ENCODE measurements around the gene PIP4K2C. TPM values are rescaled to one million over a fixed set of nuclear protein-coding genes. Genes with fewer than 3 reads are reported as not detected.
A peak's percentile ranks its signal among the peaks of the same experiment; 100 is the strongest.

Gene PIP4K2C
- total RNA-seq, 1 donor from 2014 or later: 26.0 TPM

DNA sequence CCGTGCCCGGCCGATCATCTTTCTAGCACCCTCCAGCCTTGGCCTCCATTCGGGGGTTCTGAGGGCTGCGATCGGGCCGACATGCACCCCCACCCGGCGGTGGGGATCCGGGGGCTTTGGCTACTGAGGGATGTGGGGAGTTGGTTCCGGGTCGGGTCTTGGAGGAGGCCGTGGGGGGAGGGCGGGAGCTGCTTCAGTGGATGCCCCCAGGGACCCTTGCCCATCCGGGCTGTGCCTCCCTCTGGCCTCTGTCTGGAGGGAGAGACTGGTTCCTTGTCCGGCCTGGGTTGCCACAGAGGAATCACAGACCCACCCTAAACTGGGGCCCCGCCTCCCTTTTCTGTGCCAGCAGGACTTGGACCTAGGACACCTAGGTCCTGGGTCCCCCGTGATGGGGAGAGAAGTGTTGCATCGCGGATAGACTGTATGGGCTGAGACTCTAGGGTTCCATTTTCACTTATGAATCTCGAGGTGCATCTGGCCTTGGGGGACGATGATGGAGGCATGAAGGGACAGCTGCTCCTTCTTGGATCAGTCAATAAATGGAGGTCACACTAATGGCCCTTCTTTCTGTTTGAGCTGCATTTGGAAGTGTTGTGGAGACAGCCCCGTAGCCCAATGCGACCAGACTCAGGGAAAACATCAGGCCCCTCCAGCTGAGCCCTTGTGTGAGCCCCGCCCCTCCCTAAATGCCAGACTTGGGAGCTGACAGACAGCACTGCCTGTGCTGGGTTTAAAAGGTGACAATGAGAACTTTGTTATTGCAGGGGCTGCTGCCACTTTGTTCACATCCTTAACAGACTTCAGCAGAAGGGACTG is 14.2 kb downstream of the PIP4K2C start:
- intact Hi-C loops (cut with DNase I): no loop called here
- ATAC-seq (peak; percentile 16), DNase-seq (ENCODE audit: low spot score) (no peak)

GRCh38 chr12:57605811-57606311 is 14.9 kb downstream of the PIP4K2C start:
- ATAC-seq (no peak), DNase-seq (ENCODE audit: low spot score) (no peak)
- intact Hi-C loops (cut with DNase I): no loop called here

DNA sequence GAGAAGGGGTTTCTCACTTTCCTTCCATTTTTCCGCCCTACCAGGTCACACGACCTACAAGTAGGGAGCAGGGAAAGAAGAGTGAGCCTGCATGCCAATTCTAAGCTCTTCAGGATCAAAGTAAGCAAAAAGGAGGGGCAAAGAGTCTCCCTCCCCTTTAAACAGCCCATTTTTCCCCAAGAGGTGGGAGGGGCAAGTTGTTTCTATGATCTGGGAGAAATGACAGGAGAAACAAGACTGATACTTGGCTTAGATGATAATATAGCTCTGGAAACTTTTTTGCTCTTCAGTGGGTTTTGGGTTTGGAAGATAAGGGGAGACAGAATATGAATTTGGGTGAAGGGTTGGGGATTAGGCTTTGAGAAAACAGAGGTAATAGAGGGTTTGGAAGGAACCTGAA is 15.4 kb downstream of the PIP4K2C start:
- intact Hi-C loops (cut with DNase I): no loop called here
- DNase-seq (ENCODE audit: low spot score): no peak
- ATAC-seq: no peak

GRCh38 chr12:57606821-57607220 is 15.8 kb downstream of the PIP4K2C start:
- no peak for DNase-seq (ENCODE audit: low spot score)
- ATAC-seq: no peak
- intact Hi-C loops (cut with DNase I): no loop called here

DNA sequence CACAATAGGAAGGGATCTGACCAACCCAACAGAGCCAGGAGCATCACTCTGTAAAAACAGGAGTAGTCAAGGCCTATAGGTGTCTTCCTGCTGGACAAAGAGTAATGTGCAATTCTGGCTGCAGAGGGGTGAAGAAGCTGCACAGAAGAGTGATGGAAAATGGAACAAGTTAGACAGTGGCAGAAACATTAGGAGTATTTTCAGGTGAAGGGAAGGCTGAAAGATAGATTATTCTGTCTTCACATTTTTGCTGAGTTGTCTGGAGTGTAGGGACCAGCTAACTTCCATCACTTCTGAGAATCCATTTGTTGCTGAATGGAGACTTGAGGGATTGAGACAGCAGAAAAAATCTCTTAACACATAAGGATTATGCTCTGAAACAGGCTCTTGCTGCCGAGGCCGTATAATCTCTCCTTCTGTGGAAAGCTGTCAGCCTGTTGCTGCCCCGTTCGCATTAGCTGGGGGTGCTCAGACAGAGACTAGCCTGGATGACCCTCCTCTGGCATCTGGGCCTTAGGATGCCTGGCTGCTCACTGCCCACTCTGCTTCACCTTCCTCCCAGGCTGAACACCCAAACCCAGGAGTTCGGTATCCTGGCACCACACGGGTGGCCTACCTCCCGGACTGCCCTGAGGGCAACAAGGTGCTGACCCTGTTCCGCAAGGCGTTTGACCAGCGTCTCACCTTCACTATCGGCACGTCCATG is 17.1 kb downstream of the PIP4K2C start:
- intact Hi-C loops (cut with DNase I): no loop called here
- ATAC-seq: no peak
- DNase-seq (ENCODE audit: low spot score): no peak

DNA sequence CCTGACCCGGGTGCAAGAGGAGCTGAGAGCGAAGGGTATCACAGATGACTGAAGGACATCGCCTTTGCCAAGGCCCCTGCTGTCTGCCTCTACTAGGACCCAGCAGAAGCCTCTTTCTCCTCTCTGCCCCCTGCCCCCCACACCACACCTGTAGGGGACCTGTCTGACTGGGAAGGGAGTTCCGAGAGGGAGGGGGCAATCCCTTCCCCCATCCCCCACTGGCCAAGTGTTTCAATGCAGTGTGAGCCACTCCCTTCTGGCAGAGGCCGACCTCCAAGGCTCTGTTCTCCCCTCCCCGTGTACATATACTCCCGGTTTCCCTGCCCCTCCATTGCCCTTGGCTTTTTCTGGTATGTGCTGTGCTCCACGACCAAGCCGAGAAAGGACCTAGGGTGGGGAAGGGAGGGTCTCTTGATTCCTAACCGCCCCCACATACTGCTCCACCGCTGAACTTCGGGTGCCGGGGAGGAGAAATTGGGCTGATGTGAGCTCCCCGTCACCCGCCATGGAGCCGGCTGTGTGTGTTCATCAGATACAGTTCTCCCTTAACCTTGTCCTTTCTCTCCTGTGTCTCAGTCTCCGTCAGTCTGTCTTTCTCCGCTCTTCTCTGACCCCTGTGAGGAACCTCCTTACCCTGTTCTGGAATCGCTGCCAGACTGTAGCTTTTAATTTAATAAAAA is 18.2 kb downstream of the PIP4K2C start:
- no peak for DNase-seq (ENCODE audit: low spot score)
- intact Hi-C loops (cut with DNase I): no loop called here
- ATAC-seq: peak; percentile 2

DNA sequence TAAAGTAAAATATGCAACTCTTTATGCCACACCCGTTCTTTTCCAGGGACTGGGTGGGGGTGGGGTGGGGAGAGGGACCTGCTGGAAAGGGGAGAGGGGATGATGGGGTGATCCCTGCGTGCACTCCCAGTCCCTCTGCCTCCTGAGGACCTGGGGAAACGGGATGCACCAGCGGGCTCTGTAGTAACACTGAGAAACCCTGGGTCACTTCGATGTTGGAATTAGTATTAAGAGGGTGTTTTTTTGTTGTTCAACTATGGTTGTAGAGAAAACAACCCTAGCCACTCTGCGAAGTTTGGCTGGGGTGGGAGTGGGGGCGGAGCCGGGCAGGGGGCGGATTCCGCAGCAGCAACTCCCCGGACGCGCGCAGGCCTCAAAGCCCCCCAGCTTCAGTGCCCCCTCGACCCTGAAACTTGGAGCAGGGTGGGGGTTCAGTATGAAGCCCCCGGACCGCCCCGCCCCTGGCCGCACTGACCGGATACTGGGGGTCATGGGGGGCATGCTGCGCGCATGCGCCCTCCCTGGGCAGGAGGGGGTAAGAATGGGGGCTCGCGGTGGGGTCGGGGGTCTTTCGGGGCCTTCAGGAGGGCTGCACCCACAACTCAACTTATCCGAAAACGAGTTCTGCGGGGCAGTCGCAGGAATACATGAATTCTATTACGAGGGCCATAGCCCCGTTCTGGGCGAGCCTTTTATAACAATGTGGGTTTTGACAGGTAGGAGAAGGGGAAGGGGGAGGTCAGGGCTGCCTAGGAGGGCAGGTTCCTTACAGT is 19.0 kb downstream of the PIP4K2C start:
- intact Hi-C loops (cut with DNase I): no loop called here
- DNase-seq (ENCODE audit: low spot score): peak; percentile 76
- ATAC-seq: peak; percentile 70

- peak; percentile 68 for ATAC-seq
- peak; percentile 82 for DNase-seq (ENCODE audit: low spot score)
- intact Hi-C loops (cut with DNase I): no loop called here
Observed at GRCh38 chr12:57610554-57611107, 19.6 kb downstream of the PIP4K2C start.

DNA sequence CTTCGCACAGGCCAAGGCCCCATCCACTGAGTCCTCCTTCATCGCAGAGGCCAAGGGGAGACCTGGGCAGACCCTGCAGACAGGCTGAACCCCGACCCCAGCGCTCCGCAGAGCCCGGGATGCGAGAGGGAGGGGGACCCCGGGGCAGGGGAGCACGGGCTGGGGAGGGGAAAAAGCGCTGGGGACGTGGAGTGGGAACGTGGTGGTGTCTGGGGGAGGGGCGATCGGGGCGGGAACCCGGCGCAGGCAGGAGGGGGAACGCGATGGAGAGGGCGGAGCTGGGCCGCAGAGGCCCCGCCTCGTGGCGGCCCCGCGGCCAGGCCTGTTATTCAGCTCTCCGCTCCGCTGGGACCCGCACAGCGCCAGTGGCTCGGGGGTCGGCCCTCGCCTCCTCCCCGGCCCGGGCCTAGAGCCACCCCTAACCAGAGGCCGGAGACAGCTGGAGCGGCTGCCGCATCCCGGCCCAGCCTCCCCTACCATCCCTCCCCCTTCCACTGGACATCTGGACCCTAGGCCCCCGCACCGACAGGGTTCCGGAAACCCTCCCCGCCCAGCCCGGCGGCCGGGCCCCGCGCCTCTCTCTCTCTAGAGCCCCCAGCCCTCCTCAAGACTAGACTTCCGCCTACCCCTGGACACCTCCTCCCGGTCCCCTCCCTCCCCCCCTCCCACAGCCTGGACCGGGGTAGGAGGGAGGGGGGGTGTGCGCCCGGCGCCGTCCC is 20.3 kb downstream of the PIP4K2C start, which contains the start of gene ARHGEF25:
ARHGEF25 (plus strand) TSS at position 328 of the 719 bp plus-strand sequence. CDS start 460 bp downstream, outside the sequence.
- DNase-seq (ENCODE audit: low spot score) (peak; percentile 89), ATAC-seq (peak; percentile 88)
- intact Hi-C loops (cut with DNase I): no loop called here

DNA sequence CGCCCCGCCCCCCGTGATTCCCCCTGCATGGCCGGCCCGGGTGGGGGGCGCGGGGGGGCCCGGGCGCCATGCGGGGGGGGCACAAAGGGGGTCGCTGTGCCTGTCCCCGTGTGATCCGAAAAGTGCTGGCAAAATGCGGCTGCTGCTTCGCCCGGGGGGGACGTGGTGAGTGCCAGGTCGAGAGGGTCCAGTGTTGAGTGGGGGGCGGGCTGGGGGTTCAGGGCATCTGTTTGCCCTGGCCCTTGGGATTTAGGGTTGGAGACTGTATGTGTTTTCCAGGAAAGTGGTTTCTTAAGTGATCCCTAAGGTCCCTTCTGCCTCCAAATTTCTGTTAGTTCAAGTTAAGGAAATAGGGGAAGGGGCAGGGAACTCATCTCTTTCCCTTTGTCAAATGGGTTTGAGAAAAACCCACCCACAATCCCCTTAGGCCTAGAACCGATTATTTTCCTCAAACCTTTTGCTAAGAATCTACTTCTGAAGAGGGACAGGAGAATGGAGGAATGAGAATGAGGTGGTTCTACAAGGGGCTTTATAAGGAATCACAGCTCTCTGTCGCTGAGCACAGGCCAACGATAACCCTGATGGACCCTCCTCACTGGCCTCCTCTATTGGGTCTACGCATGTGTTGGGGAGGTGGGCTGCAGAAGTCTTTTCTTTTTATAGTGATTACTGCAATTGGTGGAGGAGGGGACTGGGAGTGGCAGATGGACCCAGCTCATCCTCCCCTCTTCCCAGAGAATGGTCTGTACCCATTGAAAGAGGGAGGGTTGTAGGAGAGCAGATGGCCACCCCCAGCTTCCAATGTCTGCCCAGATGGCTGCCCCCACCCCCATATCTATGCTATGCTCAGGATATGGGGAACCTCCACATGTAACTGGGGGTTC is 21.1 kb downstream of the PIP4K2C start:
- ATAC-seq (no peak), DNase-seq (ENCODE audit: low spot score) (no peak)
- intact Hi-C loops (cut with DNase I): no loop called here

DNA sequence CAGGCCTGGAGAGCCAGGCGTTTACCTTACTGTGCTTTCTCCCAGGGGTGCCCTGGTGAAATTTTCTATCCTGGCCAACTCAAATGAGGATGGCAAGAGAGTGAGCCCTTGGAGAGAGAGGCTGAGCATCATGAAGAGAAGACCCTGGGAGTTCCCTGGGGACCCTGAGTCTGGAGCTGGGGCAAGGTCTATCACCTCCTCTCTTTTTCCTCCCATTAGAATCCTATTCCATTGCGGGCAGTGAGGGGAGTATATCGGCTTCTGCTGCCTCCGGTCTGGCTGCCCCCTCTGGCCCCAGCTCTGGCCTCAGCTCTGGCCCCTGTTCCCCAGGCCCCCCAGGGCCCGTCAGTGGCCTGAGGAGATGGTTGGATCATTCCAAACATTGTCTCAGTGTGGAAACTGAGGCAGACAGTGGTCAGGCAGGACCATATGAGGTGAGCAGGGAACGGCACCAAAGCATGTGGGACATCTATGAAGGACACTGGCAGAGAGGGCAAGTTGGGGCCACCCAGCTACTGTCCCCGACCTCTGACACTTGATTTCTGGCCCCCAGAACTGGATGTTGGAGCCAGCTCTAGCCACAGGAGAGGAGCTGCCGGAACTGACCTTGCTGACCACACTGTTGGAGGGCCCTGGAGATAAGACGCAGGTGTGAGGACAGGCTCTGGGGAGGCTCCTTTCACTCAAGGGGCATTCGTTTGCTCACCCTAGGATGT is 21.9 kb downstream of the PIP4K2C start:
- intact Hi-C loops (cut with DNase I): no loop called here
- DNase-seq (ENCODE audit: low spot score) (no peak), ATAC-seq (no peak)

DNA sequence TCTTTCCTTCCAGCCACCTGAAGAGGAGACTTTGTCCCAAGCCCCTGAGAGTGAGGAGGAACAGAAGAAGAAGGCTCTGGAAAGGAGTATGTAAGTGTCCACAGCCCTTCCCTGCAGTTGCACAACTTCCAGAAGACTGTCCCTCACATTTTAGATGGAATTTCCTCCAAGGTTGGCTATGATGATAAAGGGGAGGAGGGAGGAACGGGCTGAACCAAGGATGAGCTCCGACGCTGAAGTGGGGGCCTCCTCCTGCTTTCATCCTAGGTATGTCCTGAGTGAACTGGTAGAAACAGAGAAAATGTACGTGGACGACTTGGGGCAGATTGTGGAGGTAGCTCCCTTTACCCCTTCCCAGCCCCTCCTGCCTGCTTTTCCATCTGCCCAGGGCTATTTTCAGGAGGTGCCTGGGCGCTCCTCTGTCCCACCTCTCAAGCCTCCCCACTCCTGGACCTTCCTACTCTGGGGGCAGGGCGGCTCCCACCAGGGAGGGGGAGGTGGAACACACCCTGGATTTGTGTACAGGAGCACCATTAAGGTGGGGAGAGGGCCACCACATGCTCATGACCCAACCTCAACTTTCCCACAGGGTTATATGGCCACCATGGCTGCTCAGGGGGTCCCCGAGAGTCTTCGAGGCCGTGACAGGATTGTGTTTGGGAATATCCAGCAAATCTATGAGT is 22.6 kb downstream of the PIP4K2C start:
- ATAC-seq (no peak), DNase-seq (ENCODE audit: low spot score) (no peak)
- intact Hi-C loops (cut with DNase I): no loop called here

DNA sequence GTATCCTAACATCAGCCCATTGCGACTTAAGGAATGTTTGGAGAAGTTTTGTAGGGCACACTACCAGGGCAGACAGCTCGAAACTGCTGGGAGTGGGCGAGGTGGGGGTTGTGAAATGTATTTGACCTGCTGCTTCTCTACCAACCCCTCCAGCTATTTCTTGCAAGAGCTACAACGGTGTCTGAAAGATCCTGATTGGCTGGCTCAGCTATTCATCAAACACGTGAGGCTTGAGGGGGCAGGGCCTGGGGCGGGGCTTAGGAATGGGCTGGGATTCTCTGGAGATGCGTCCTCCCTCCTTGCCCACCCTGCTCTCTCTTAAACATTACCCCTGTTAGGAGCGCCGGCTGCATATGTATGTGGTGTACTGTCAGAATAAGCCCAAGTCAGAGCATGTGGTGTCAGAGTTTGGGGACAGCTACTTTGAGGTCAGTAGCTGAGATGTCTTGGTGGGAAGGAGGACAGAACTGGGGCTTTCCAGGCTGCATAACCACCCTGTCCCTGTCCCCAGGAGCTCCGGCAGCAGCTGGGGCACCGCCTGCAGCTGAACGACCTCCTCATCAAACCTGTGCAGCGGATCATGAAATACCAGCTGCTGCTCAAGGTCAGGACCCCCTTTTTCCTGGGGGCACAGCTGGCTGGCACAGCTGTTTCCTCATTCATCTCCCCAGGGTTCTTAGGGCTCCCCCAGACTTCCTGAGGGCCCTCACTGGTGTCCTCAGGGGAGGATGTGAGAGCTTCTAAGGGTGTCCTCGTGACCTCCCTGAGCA is 23.4 kb downstream of the PIP4K2C start:
- intact Hi-C loops (cut with DNase I): no loop called here
- no peak for DNase-seq (ENCODE audit: low spot score)
- no peak for ATAC-seq

- ATAC-seq (no peak), DNase-seq (ENCODE audit: low spot score) (no peak)
- intact Hi-C loops (cut with DNase I): no loop called here
Observed at GRCh38 chr12:57614948-57615500, 24.0 kb downstream of the PIP4K2C start.

DNA sequence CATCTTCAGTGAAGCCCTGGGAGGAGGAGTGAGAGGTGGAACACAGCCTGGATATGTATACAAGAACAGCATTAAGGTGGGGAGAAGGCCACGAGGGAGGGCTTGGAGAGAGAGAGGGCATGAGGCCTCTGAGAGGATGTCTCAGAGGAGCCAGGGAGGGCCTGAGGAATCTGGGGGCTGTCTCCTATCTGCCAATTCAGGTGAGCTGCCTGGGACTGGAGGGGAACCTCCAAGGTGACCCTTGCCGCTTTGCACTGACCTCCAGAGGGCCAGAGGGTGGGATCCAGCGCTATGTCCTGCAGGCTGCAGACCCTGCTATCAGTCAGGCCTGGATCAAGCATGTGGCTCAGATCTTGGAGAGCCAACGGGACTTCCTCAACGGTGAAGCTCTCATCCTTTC is 24.6 kb downstream of the PIP4K2C start:
- intact Hi-C loops (cut with DNase I): no loop called here
- DNase-seq (ENCODE audit: low spot score) (no peak), ATAC-seq (no peak)

Data from sciatic nerve (tissue), 2 donors.